ENCODE data around the gene GSK3B.
A peak's percentile ranks its signal among the peaks of the same experiment; 100 is the strongest.

Gene GSK3B

DNA sequence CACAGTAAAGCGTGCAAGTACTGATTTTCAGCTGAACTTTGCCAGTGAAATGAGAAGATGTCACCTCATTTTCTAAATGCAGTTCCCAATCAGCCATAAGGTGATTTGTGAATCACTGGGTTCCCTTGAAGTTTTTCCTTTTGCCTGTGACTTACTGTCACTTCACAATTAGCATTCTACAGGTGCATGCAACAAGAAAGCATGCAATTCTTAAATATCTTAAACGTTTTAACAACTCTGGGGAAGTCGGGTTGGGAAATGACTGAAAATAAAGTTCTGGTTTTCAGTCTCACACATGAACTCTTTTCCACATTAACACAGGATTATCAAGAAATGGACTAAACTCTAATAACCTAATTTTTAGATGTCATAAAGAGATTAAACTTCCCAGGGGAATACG lies 5.2 kb downstream of the GSK3B start:
- H3K9me3 Mint-ChIP-seq = no peaks in the 10 kb centered on the region
- no peak for ATAC-seq
- no peak for DNase-seq
- H3K4me3 Mint-ChIP-seq = no peak overlapping the region
- H3K4me1 Mint-ChIP-seq = peaks cover 27% of the 10 kb centered on the region
- H3K27me3 Mint-ChIP-seq = no peaks in the 10 kb centered on the region
- H3K36me3 Mint-ChIP-seq (ENCODE audit: low read depth) = peaks cover 6% of the 10 kb centered on the region
- peak overlapping the region; percentile 7 for H3K27ac Mint-ChIP-seq

DNA sequence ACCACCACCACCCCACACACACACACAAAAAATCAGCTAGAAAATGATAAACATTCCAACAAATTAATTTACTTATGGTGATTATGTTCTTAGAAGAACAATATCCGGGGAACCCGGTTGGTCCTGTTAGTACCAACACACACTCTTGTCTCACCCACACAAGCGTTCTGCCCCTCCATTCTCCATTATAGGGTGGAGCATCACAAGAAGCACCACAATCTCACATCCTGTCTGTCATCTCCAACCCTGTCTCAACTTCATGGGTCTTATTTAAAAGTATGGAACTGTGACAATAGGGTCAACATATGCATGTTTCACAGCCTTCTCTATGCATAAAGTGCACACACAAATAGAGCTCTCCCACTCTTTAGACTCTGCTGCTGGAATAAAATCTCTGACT lies 5.6 kb downstream of the GSK3B start:
- Mint-ChIP-seq H3K4me3 (no peak overlapping the region), H3K27ac (peak overlapping the region; percentile 7), H3K36me3 (ENCODE audit: low read depth) (peaks cover 6% of the 10 kb centered on the region), H3K27me3 (no peaks in the 10 kb centered on the region), H3K4me1 (peaks cover 29% of the 10 kb centered on the region), H3K9me3 (no peaks in the 10 kb centered on the region)
- DNase-seq (no peak), ATAC-seq (no peak)

DNA sequence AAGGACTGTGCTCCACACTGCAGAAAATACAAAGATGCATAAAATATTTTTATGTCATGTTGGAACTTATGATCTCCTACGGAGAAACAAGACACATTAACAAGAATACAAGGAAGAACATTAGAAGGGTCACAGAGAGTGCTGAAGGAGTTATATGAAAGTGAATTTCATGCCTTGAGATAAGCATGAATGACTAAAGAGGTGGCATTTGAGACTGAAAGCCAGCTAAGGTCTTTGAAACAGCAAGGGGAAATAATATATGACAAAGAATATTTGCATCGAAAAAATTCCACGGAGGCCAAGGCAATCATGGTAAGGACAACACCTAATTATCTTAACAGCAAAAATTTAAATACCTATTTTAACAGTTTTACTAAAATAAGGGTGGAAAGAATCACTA lies 12.5 kb downstream of the GSK3B start:
- ATAC-seq = peak; percentile 43
- H3K4me1 Mint-ChIP-seq = peaks cover 53% of the 10 kb centered on the region
- H3K4me3 Mint-ChIP-seq = no peak overlapping the region
- peaks cover 10% of the 10 kb centered on the region for H3K36me3 Mint-ChIP-seq (ENCODE audit: low read depth)
- no peaks in the 10 kb centered on the region for H3K9me3 Mint-ChIP-seq
- H3K27me3 Mint-ChIP-seq = no peaks in the 10 kb centered on the region
- no peak overlapping the region for H3K27ac Mint-ChIP-seq
- DNase-seq = no peak

DNA sequence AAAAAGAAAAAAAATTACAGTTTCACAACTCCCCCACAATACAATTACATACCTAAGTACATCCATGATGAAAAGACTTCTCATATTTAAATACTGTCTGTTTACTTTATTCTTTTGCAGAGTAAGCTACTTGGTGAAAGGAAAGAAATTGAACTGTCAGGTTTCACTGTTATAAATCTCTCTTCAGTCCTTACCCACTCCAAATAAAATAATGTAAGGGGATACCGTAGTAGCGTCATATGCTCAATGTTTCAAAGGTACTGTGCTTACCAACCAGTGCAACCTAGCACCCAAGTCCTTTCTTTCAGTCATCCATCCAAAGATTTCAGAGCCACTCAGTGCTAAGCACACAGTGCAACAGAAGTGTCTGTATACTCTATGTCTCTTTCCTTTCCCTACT lies 13.4 kb downstream of the GSK3B start:
- Mint-ChIP-seq H3K27ac (no peak overlapping the region), H3K4me1 (peaks cover 52% of the 10 kb centered on the region), H3K9me3 (no peaks in the 10 kb centered on the region), H3K4me3 (no peak overlapping the region), H3K27me3 (no peaks in the 10 kb centered on the region), H3K36me3 (ENCODE audit: low read depth) (peaks cover 15% of the 10 kb centered on the region)
- DNase-seq (no peak), ATAC-seq (no peak)

DNA sequence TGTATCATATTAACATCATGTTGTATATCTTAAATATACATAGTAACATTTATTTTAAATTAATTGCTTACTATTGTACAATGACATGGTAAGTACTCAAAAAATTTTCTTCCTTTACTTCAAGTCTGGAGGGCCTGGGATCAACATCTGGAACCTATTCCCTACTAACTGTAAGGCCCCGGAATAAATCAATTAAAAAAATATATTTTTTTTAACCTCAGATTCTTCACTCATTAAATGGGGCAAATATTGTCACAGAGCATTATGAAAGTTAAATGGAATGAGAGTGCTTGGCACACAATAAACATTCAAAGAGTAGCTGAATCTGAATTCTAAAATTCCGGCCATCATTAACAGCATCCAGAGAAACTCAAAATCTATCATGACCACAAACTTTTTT lies 16.5 kb downstream of the GSK3B start:
- H3K27ac Mint-ChIP-seq = no peak overlapping the region
- H3K4me1 Mint-ChIP-seq = peaks cover 66% of the 10 kb centered on the region
- H3K27me3 Mint-ChIP-seq = no peaks in the 10 kb centered on the region
- no peaks in the 10 kb centered on the region for H3K9me3 Mint-ChIP-seq
- DNase-seq = no peak
- peaks cover 26% of the 10 kb centered on the region for H3K36me3 Mint-ChIP-seq (ENCODE audit: low read depth)
- no peak overlapping the region for H3K4me3 Mint-ChIP-seq
- ATAC-seq = no peak

DNA sequence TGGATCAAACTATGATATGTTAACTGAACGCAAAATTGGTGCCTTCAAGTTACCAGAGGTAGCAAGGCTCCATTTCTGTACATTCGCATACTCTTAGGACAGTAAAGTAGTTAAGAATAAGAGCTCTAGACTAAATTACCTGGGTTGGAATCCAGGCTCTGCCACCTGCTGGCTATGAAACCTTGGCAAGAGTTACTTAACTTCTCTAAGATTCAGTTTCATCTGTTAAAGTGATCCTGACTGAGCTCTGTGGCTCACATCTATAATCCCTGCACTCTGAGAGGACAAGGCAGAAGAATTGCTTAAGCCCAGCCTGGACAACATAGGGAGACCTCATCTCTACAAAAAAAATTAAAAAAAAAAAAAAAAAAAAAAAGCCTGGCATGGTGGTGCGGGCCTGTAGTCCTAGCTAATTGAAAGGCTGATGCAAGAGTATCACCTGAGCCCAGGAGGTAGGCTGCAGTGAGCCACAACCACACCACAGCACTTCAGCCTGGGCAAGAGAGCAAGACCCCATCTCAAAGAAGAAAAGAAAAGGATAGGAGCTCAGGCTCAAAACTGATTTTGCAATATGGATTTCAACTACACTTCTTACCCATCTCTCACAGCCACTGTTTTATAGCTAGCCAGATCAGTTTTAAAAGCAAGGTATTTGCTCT lies 21.3 kb downstream of the GSK3B start:
- Mint-ChIP-seq H3K4me1 (peaks cover 46% of the 10 kb centered on the region), H3K9me3 (no peaks in the 10 kb centered on the region), H3K27ac (no peak overlapping the region), H3K27me3 (no peaks in the 10 kb centered on the region), H3K4me3 (no peak overlapping the region), H3K36me3 (ENCODE audit: low read depth) (peaks cover 23% of the 10 kb centered on the region)
- DNase-seq (no peak), ATAC-seq (no peak)

DNA sequence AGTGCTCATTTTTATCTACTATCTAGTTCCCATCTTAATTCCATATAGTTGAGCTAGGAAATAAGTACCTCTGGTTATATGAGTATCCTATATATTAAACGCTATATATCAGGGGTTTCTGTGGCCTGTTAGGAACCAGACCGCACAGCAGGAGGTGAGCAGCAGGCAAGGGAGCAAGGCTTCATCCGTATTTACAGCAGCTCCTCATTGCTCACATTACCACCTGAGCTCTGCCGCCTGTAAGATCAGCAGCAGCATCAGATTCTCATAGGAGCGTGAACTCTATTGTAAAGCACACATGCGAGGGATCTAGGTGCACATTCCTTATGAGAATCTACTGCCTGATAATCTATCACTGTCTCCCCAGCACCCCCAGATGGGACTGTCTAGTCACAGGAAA lies 23.0 kb downstream of the GSK3B start:
- H3K4me1 Mint-ChIP-seq = peaks cover 46% of the 10 kb centered on the region

DNA sequence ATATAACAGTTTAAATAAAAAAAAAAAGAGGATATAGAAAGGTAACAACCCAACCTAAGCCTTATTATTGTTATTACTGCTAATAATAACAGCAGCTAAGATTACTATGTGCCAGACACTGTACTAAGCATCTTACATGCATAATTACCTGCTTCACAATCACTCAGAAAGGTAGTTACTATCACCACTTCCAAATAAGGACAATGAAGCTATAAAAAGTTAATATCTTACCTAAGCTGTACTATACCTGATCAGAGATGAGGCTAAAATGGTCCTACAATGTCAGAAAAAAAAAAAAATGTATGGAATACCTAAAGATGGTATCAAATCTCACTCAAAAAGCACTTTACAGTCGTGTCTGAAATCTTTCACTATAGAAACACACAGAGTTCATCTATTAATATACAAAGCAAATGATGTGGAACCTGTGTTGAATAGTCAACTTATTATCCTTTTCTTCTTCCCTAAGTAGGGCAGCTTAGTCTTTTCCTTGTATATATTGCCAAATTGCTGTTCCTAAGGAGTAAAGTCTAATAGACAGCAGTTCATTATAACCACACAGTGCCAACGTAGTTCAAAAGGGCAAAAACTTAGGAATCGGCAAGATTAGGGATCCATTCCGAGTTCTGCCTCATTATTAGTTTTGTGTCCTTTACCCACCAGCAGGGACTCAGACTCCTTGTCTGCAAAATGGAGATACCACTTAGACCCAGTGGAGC lies 23.8 kb downstream of the GSK3B start:
- Mint-ChIP-seq H3K4me1 (peaks cover 42% of the 10 kb centered on the region), H3K9me3 (peaks cover 4% of the 10 kb centered on the region), H3K27ac (no peak overlapping the region), H3K36me3 (ENCODE audit: low read depth) (peaks cover 23% of the 10 kb centered on the region), H3K27me3 (no peaks in the 10 kb centered on the region), H3K4me3 (no peak overlapping the region)
- DNase-seq = no peak
- ATAC-seq = no peak

More for the DNA sequence above, 23.0 kb downstream of the GSK3B start:
- Mint-ChIP-seq H3K9me3 (no peaks in the 10 kb centered on the region), H3K27ac (no peak overlapping the region), H3K4me3 (no peak overlapping the region), H3K27me3 (no peaks in the 10 kb centered on the region), H3K36me3 (ENCODE audit: low read depth) (peaks cover 23% of the 10 kb centered on the region)
- ATAC-seq (no peak), DNase-seq (no peak)

DNA sequence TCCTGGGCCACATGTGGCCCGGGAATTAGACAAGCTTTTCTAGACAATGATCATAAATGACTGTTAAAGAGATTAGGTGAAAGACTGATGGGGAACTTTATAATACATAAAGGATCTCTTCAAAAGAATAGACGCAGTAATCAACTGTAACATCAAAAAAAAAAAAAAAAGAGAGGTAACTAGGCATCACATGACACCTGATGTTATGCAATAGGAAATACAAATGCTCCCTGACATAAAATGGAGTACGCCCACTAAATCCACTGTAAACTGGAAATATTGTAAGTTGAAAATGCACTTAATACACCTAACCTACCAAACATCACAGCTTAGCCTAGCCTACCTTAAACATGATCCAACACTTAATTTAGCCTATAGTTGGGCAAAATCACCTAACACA lies 27.2 kb downstream of the GSK3B start:
- DNase-seq = no peak
- H3K4me3 Mint-ChIP-seq = no peak overlapping the region
- H3K36me3 Mint-ChIP-seq (ENCODE audit: low read depth) = peaks cover 21% of the 10 kb centered on the region
- no peaks in the 10 kb centered on the region for H3K27me3 Mint-ChIP-seq
- peaks cover 36% of the 10 kb centered on the region for H3K4me1 Mint-ChIP-seq
- no peak for ATAC-seq
- H3K27ac Mint-ChIP-seq = no peak overlapping the region
- H3K9me3 Mint-ChIP-seq = peaks cover 4% of the 10 kb centered on the region

DNA sequence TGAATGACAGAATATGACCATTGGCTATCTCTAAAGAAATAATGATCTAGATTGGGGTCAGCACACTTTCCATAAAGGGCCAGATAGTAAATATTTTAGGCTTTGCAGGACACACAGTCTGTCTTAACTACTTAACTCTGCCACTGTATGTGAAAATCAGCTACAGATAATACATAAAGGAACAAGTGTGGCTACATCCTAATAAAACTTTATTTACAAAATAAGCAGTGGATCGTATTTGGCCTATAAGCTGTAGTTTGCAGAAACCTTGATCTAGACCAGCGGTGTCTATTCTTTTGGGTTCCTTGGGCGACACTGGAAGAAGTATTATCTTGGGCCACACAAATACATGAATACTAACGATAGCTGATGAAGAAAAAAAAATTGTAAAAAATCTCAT lies 27.6 kb downstream of the GSK3B start:
- Mint-ChIP-seq H3K4me3 (no peak overlapping the region), H3K9me3 (peaks cover 4% of the 10 kb centered on the region), H3K27ac (no peak overlapping the region), H3K36me3 (ENCODE audit: low read depth) (peaks cover 19% of the 10 kb centered on the region), H3K27me3 (no peaks in the 10 kb centered on the region), H3K4me1 (peaks cover 34% of the 10 kb centered on the region)
- DNase-seq = no peak
- ATAC-seq = no peak

DNA sequence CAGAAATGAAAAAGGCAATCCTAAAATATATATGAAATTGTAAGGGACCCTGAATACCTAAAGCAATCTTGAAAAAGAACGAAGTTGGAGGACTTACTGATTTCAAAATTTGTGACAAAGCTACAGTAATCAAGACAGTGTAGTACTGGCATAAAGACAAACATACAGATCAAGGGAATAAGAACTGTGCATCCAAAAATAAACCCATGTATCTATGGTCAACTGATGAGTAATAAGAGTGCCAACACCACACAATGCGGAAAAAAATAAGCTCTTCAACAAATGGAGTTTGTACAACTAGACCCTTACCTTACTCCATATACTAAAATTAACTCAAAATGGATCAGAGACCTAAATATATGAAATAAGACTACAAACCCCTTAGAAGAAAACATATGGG lies 29.6 kb downstream of the GSK3B start:
- no peak for ATAC-seq
- H3K27me3 Mint-ChIP-seq = no peaks in the 10 kb centered on the region
- H3K9me3 Mint-ChIP-seq = peaks cover 4% of the 10 kb centered on the region
- H3K36me3 Mint-ChIP-seq (ENCODE audit: low read depth) = peaks cover 19% of the 10 kb centered on the region
- no peak for DNase-seq
- H3K27ac Mint-ChIP-seq = no peak overlapping the region
- no peak overlapping the region for H3K4me3 Mint-ChIP-seq
- H3K4me1 Mint-ChIP-seq = peaks cover 34% of the 10 kb centered on the region

DNA sequence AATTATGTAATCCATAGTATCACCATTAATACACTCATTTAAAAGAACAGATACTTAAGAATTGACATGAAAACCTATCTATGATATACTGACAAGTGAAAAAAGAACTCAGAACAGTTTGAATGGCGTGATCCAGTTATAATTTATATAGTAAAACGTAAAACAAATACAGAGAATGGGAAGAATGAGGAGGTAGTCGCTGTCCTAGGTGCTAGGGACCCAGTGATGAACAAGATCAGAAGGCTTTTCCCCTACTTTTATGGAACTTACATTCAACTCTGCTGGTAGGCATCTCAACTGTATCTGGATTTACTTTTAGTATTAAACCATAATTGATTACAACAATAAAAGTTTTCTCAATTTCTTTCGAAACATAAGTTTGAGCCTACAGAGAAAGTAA lies 31.8 kb downstream of the GSK3B start:
- Mint-ChIP-seq H3K27ac (no peak overlapping the region), H3K9me3 (peaks cover 4% of the 10 kb centered on the region), H3K4me3 (no peak overlapping the region), H3K36me3 (ENCODE audit: low read depth) (peaks cover 16% of the 10 kb centered on the region), H3K27me3 (no peaks in the 10 kb centered on the region), H3K4me1 (peaks cover 39% of the 10 kb centered on the region)
- ATAC-seq (no peak), DNase-seq (no peak)

DNA sequence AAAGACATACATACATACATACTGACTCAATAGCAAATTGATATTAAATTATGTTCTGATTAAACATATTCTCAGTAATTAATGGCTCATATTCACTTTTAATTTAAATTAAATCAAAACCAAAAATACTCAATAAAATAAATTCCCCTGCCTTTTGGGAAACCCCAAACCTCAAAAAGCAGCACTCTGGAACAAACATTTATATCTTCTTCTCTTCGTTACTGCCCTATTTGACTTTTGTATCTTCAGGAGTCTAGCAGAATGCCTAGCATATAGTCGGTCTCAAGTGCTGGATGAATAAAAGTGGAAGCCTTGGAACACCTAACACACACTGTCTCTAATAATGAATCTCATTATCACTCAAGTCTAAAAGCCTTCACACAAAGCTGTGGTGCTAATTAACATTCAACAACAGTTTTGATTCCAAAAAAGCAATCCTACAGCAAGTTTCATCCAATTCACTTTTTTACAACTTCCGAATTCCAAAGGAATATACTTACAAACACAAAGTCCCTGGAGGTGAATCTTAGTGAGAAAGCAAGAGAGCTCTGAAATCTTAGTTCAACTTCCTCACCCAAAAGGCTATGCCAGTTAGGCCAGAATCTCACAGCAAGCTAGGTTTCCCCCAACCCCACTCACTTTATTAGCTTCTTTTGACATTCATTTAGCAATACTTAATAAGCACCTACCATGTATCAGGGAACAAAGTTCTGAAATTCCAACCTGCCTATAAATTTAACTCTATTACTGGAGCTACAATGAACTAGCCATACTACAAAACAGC lies 35.0 kb downstream of the GSK3B start:
- ATAC-seq = no peak

DNA sequence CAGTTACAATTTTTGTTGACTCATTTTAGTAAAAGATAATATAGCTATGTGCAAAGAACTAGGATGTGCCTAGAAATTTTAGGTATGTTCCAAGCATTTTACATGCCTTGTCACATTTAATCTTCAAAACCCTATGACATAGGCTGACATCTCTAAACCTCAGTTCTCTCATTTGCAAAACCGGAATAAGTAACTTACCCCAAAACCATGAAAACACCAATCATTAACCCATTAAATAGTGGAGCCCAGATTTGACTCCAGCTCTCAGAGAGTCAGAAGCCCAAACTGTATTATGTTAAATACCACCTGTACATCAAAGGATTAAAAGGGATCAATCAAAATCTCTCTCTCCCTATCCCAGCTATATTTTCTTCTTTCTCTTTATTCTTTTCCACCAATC lies 36.6 kb downstream of the GSK3B start:
- Mint-ChIP-seq H3K4me3 (no peak overlapping the region), H3K9me3 (peaks cover 18% of the 10 kb centered on the region), H3K27ac (no peak overlapping the region), H3K36me3 (ENCODE audit: low read depth) (peaks cover 21% of the 10 kb centered on the region), H3K27me3 (no peaks in the 10 kb centered on the region), H3K4me1 (peaks cover 53% of the 10 kb centered on the region)
- DNase-seq (no peak), ATAC-seq (no peak)

More for the DNA sequence above, 35.0 kb downstream of the GSK3B start:
- H3K9me3 Mint-ChIP-seq = peaks cover 7% of the 10 kb centered on the region
- H3K36me3 Mint-ChIP-seq (ENCODE audit: low read depth) = peaks cover 12% of the 10 kb centered on the region
- no peak overlapping the region for H3K4me3 Mint-ChIP-seq
- no peaks in the 10 kb centered on the region for H3K27me3 Mint-ChIP-seq
- peaks cover 41% of the 10 kb centered on the region for H3K4me1 Mint-ChIP-seq
- H3K27ac Mint-ChIP-seq = no peak overlapping the region
- DNase-seq = no peak

DNA sequence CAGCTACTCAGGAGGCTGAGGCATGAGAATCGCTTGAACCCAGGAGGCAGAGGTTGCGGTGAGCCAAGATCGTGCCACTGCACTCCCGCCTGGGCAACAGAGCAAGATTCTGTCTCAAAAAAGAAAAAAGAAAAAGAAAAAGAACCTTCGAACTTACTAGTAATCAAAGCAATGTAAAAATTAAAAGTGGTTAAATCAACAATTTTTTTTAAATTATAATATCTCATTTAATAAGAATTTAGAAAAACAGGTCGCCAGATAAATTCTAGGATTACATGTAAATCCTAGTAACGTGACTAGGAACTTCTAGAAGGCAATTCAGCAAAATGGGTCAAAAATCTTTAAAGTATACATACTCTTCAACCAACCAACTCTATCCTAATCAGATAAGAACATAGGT lies 37.2 kb downstream of the GSK3B start:
- H3K4me3 Mint-ChIP-seq = no peak overlapping the region
- ATAC-seq = no peak
- H3K4me1 Mint-ChIP-seq = peaks cover 56% of the 10 kb centered on the region
- H3K27ac Mint-ChIP-seq = no peak overlapping the region
- H3K9me3 Mint-ChIP-seq = peaks cover 18% of the 10 kb centered on the region
- no peaks in the 10 kb centered on the region for H3K27me3 Mint-ChIP-seq
- DNase-seq = no peak
- peaks cover 21% of the 10 kb centered on the region for H3K36me3 Mint-ChIP-seq (ENCODE audit: low read depth)

All from activated naive CD8-positive, alpha-beta T cell treated with anti-CD3 and anti-CD28 coated beads, Interleukin-2, amount 50 U/mL, for 24 hours (primary cell).